ENCODE results near the gene TPBGL. TPM values are rescaled to one million over a fixed set of nuclear protein-coding genes. Genes with fewer than 3 reads are reported as not detected.

Gene TPBGL
- total and polyA plus RNA-seq, 4 donors = 0.11 to 0.58 (median 0.33) TPM

GRCh38 chr11:75280770-75281468 is 40.3 kb downstream of the TPBGL start:
- Histone ChIP-seq H3K27me3 (ENCODE audit: control insufficient read depth in 3 of 3, insufficient read depth in 3 of 3, low read length in 2 of 3) (no peaks in the 10 kb centered on the region), H3K36me3 (ENCODE audit: control insufficient read depth in 4 of 4, insufficient read depth in 4 of 4, low read length in 4 of 4) (peaks cover 0 to 74% (median 45%) of the 10 kb centered on the region in 4 donors)
- WGBS, 2 donors = 68 to 82% methylated on average over 15 of the region's 15 CpGs

GRCh38 chr11:75281469-75282095 is 41.0 kb downstream of the TPBGL start:
- H3K36me3 ChIP-seq (ENCODE audit: control insufficient read depth in 4 of 4, insufficient read depth in 4 of 4, low read length in 4 of 4) = peaks cover 0 to 76% (median 44%) of the 10 kb centered on the region in 4 donors
- no peak for ATAC-seq (ENCODE audit: insufficient read depth, low FRiP score)
- peak overlapping the region in 1 of 2 donors; percentile 18 for H3K27ac ChIP-seq (ENCODE audit: low read depth in 1 of 2, low read length in 1 of 2)
- peaks cover 0 to 2% (median 0%) of the 10 kb centered on the region in 5 donors for H3K4me1 ChIP-seq (ENCODE audit: control insufficient read depth in 5 of 5, insufficient read depth in 5 of 5, low read length in 5 of 5)
- no peak overlapping the region for H3K4me3 ChIP-seq
- no peaks in the 10 kb centered on the region for H3K27me3 ChIP-seq (ENCODE audit: control insufficient read depth in 3 of 3, insufficient read depth in 3 of 3, low read length in 2 of 3)
- H3K9me3 ChIP-seq (ENCODE audit: control insufficient read depth in 4 of 4, insufficient read depth in 3 of 4, low read length in 3 of 4) = no peaks in the 10 kb centered on the region
- 87 to 89% methylated on average over 10 of the region's 10 CpGs for WGBS, 2 donors
- peak in 1 of 3 donors; percentile 6 for DNase-seq
- no peak overlapping the region for H3K9ac ChIP-seq (ENCODE audit: insufficient read depth in 1 of 2, low read length in 2 of 2)
- no peak for TF ChIP-seq CTCF (IDR thresholded peaks at IDR 0.05; ENCODE audit: control extremely low read depth, extremely low read depth)

More at GRCh38 chr11:75280770-75281468, 40.3 kb downstream of the TPBGL start:
- H3K4me3 ChIP-seq = no peak overlapping the region
- no peak for TF ChIP-seq CTCF (IDR thresholded peaks at IDR 0.05; ENCODE audit: control extremely low read depth, extremely low read depth)
- no peaks in the 10 kb centered on the region for H3K9me3 ChIP-seq (ENCODE audit: control insufficient read depth in 4 of 4, insufficient read depth in 3 of 4, low read length in 3 of 4)
- ATAC-seq (ENCODE audit: insufficient read depth, low FRiP score) (no peak), DNase-seq (peak in 1 of 3 donors; percentile 5)
- no peak overlapping the region for H3K9ac ChIP-seq (ENCODE audit: insufficient read depth in 1 of 2, low read length in 2 of 2)
- peaks cover 0 to 2% (median 0%) of the 10 kb centered on the region in 5 donors for H3K4me1 ChIP-seq (ENCODE audit: control insufficient read depth in 5 of 5, insufficient read depth in 5 of 5, low read length in 5 of 5)
- peak overlapping the region in 1 of 2 donors; percentile 18 for H3K27ac ChIP-seq (ENCODE audit: low read depth in 1 of 2, low read length in 1 of 2)

GRCh38 chr11:75283391-75283931 is 42.9 kb downstream of the TPBGL start:
- H3K9ac ChIP-seq (ENCODE audit: insufficient read depth in 1 of 2, low read length in 2 of 2) = no peak overlapping the region
- no peak overlapping the region for H3K4me3 ChIP-seq
- no peak overlapping the region for H3K27ac ChIP-seq (ENCODE audit: low read depth in 1 of 2, low read length in 1 of 2)
- peaks cover 0 to 63% (median 34%) of the 10 kb centered on the region in 4 donors for H3K36me3 ChIP-seq (ENCODE audit: control insufficient read depth in 4 of 4, insufficient read depth in 4 of 4, low read length in 4 of 4)
- no peak for TF ChIP-seq CTCF (IDR thresholded peaks at IDR 0.05; ENCODE audit: control extremely low read depth, extremely low read depth)
- 85 to 89% methylated on average over 15 to 16 of the region's 16 CpGs for WGBS, 2 donors
- no peaks in the 10 kb centered on the region for H3K9me3 ChIP-seq (ENCODE audit: control insufficient read depth in 4 of 4, insufficient read depth in 3 of 4, low read length in 3 of 4)
- DNase-seq = no peak
- no peaks in the 10 kb centered on the region for H3K27me3 ChIP-seq (ENCODE audit: control insufficient read depth in 3 of 3, insufficient read depth in 3 of 3, low read length in 2 of 3)
- peaks cover 0 to 2% (median 0%) of the 10 kb centered on the region in 5 donors for H3K4me1 ChIP-seq (ENCODE audit: control insufficient read depth in 5 of 5, insufficient read depth in 5 of 5, low read length in 5 of 5)
- no peak for ATAC-seq (ENCODE audit: insufficient read depth, low FRiP score)

All from lung (tissue), 12 donors.